ENCODE data around the gene DUSP9.
"Not testable (repeated sequence)": the region's sequence is repeated elsewhere in the genome, so short reads cannot be mapped to it uniquely, and the experiment has no call there.

Gene DUSP9

GRCh38 chrX:153646620-153647373 is at the start of gene DUSP9:
TSS of gene DUSP9 (plus strand) at chrX:153647203. CDS start at chrX:153647954, 751 bp downstream.
- no peak for FAIRE-seq

- FAIRE-seq: no peak
These were observed 48.3 kb upstream of the DUSP9 start, which contains the start of gene CCNQ for GRCh38 chrX:153598541-153599191. TSS of gene CCNQ (minus strand) at chrX:153599139. CDS start at chrX:153599073, 66 bp downstream.

GRCh38 chrX:153599192-153600031 is 47.6 kb upstream of the DUSP9 start:
- FAIRE-seq: no peak

DNA sequence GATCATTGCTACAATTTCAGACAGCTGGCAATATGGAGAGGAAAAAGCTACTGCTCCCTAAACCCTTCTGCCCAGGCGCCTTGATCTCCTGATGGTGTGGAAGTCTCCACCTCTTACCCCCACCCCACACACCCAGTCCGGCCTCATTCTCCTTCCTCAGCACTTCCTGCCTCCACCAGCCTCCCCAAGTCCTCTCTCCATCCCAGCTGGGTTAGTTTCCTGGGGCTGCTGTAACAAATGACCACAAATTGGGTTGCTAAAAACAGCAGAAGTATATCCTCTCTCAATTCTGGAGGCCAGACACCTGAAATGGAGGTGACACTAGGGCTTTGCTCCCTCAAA is 47.0 kb upstream of the DUSP9 start:
- FAIRE-seq: no peak

GRCh38 chrX:153600921-153601320 is 46.1 kb upstream of the DUSP9 start:
- no peak for FAIRE-seq

GRCh38 chrX:153601511-153602110 is 45.4 kb upstream of the DUSP9 start:
- no peak for FAIRE-seq

DNA sequence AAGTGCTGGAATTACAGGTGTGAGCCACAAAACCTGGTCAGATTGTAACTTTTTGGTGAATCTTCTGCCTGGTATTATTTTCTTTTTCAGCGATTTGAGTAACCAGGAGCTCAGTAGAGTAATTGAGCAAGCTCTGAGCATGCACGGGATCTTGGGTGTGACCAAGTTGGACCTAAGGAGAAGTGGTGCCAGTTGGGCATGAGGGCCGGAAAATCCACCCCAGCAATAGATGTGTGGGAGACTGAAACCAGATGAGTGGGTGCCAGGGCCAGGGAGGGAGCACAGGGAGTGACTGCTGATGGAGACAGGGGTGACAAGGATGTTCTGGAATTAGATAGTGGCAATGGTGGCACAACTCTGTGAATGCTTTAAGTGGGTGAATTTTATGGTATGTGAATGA is 44.4 kb upstream of the DUSP9 start:
- FAIRE-seq: no peak

- FAIRE-seq: no peak
These were observed 43.8 kb upstream of the DUSP9 start for GRCh38 chrX:153603131-153603656.

- FAIRE-seq: not testable (repeated sequence)
These were observed 42.2 kb upstream of the DUSP9 start for GRCh38 chrX:153604666-153605380.

DNA sequence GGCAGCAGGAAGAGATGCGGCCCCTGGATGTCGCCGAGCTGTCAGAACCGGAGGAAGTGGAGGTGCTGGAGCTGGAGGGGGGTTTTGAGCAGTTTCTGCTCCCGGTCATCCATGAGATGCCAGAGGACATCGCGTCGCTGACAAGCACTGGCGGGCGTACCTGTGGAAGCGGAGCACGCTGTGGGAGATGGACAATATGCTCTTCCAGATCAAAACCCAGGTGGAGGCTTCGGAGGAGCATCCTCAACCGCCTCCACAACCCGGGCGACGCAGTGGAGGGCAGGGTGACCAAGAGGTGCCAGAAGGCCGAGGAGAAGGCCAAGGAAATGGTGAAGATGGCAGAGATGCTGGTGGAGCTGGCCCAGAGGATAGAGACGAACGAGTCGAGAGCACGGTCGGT is 40.5 kb upstream of the DUSP9 start:
- no peak for FAIRE-seq

DNA sequence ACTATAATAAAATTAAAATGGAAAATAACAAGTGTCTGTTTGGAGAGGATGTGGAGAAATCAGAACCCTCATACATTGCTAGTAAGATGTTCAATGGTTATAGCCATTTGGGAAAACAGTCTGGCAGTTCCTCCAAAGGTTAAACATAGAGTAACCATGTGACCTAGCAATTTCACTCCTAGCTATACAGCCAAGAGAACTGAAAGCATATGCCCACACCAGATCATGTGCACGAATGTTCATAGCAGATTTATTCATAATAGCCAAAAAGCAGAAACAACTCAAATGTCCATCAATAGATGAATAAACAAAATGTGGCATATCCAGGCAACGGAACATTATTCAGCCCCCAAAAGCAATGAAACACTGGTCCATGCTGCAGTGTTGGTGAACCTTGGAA is 38.6 kb upstream of the DUSP9 start:
- no peak for FAIRE-seq

DNA sequence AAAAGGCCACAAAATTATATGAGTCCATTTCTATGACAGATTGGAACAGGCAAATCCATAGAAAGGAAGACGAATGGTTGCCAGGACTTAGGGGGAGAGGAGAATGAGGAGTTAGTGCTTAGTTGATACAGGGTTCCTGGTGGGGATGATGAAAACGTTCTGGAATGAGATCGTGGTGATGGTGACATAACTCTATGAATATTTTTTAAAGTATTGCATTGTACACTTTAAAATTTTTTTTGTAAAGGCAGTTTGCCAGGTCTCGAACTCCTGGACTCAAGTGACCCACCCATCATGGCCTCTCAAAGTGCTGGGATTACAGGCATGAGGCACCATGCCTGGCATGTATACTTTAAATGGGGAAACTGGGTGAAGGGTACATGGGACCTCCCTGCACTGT is 38.2 kb upstream of the DUSP9 start:
- no peak for FAIRE-seq

DNA sequence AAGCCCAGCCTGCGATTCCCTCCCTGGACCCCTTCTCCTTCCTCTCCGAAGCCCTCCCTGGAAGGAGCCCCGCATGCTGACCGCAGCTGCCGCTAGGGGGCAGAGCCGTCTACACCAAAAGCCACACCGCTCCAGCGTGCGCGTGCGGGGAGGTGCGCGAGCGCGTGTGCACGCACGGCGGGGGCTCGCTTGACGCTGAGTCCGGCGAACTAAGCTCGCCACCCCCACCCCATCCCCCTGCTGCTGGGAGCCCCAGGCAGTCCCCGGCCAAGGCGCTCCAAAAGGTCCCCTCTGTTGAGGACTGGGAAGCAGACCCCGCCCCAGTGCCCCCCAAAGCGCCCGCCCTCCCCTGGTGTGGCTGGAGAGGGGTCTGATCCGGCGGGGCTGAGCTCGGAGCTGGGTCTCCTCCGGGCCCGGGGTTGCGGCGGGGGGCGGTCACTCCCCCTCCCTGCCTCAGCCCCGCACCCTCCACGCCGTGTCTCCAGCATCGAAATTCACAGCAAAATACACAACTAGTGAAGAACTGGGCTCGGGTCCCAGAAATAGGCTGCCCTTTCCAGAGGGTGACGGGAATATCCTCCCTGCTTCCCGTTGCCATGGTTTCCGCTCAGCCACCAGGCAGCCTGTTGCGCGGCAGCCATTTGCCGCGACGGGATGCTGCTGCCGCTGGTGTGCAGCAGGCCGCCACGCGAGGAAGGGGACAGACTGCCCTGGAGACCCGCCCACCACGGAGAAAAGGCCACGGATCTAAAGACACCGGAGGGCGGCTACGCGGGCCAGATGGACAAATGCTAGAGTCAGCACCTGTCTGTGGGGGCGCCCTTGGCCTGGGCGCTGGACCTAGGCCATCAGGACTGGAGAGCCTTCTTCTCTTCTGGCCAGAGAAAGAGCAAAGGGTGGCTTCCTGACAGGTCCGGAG is 36.8 kb upstream of the DUSP9 start:
- FAIRE-seq: no peak

DNA sequence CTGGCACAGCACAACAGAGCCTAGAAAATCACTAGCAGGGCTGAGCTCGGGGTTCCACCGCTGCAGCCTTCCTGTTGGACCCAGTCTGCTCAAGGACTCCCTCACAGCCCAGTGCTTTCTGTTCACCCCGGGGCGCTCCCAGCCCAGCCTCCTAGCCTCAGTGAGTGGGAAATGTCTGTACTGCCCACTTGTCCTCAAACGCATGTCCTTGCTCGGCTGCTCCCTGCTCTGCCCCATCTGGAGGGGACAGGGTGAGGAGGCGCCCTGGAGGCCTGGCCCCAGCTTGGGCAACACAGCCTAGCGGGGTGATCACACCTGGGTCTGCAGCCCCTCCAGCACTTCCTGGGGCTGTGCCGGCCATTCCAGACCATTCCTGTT is 36.2 kb upstream of the DUSP9 start:
- FAIRE-seq: no peak

DNA sequence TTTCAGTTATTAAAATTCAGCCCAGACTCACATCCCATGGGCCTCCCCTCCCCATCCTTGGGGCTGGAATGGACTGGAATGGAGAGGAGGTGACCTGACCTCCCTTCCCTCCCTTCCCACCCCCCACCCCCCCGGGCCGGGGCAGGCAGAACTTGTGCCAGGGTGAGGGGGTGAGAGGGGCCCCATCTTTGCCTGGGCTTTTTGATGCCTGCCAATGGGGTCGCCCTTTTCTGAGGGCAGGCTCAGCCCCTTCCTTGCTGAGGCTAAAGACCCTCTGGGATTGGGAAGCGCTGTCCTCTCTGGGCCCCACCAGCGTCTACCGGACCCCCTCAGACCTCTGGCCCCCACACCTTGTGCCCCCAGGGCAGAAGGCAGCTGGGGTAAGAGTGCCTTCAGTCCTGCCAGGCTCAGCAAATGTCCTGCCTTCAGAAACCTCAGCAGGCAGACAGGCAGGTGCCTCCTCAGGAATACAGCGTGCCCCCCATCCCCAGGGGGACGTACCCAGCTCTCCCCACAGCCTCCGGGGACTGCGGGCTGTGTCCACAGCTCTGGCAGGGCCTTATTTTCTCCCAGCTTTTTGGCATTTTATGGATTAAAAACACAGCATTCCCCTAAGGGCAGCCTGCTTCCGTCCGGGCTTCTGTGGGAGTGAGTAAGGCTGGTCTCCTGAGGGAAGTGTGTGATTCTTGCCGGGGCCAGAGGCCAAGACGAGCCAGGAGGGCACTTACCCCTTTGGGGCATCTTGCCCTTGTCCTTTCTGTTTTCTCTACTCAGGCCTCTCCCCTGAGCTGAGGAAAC is 35.5 kb upstream of the DUSP9 start:
- no peak for FAIRE-seq

GRCh38 chrX:153612413-153612812 is 34.6 kb upstream of the DUSP9 start:
- FAIRE-seq: no peak

DNA sequence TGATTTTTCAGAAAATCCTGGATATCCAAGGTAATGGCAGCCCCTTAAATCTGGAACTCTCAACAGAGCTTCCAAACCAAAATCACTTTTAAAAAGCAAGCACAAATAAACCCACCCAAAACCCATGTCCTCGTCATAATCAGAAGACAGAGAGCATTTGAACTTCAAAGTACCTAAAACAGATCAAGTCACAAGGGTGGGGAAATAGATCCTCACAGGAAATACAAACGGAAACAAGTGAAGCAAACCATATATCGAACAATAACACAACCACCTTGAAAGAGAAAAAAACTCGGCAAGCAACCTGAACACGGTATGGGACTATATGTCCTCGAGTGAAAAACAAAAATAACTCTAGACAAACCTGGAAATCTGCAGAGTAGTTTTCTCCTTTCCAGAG is 32.2 kb upstream of the DUSP9 start:
- no peak for FAIRE-seq

GRCh38 chrX:153620576-153620975 is 26.4 kb upstream of the DUSP9 start:
- FAIRE-seq: no peak

DNA sequence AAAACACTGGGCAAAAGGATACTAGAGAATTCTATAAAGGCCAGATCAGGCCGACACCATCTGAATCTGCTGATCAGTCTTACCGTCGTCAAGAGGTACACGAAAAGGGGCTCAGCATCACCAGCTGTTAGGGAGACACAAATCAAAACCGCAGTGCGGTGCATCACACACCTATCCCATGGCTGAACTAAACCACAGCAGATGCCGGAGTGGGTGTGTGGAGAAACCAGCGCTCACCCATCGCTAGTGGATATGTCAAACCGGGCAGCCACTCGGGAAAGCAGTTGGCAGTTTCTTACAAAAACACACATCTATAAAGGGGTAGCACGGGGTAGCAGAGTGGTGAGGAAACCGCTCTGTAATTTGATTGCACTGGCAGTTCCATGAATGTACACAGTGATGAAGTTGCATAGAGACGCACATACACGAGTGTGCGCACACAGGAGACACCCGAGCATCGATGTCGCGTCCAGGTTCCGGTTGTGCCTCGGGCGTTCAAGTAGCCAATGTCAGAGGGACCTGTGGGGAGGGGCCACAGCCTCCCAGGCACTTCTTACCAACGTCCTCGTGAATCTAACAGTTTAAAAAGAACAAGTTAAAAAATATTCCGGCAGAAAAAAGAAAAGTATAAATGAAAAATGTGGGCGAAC is 24.9 kb upstream of the DUSP9 start:
- no peak for FAIRE-seq
